SU-DHL-6 (cell line): Measurements from ENCODE around the gene FAM20C.

Experiments
- CTCF ChIP-seq: fragments of 200-600 bp; sonication (generic); IDR thresholded peaks from one replicate; pipeline ENCODE4 v1.5.1; 2017; ENCODE audit warnings: antibody characterized with exemption, mild to moderate bottlenecking, low read length, moderate library complexity; ENCODE audit not compliant: insufficient read depth, poor library complexity, severe bottlenecking
- EZH2phosphoT487 ChIP-seq: fragments of 200-600 bp; sonication (generic), shearing (Covaris generic); conservative IDR thresholded peaks from 2 replicates; pipeline ENCODE4 v1.6.1; 2018; ENCODE audit warnings: mild to moderate bottlenecking, antibody characterized with exemption, low read length, moderate library complexity, mixed read lengths

- TF ChIP-seq CTCF (no peak), EZH2phosphoT487 (no peak)
Observed at GRCh38 chr7:291373-292092, 99.2 kb downstream of the FAM20C start.
